ENCODE results near the gene HRC.

DNA sequence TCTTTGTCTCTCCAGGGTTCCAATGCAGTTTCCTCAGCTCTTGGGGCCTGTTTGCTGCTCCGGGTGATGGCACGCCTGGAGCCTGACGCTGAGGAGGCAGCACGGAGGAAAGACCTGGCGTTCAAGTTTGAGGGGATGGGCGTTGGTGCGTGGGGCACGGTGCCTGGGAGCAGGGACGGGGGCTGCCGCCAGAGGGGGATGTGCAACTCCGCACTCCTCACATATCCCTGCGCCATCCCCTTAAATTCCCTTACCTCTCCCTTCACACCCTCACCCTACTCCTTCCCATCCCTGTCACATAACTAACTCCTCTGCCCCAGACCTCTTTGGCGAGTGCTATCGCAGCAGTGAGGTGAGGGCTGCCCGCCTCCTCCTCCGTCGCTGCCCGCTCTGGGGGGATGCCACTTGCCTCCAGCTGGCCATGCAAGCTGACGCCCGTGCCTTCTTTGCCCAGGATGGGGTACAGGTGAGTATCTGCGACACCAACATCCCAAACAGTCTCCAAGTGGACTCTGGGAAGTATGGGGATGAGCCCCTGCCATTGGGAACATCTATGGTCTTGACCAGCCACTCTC is 33.5 kb upstream of the HRC start:
- TF ChIP-seq EZH2 (IDR thresholded peaks at IDR 0.05; ENCODE audit: low read depth) = no peak
- TF ChIP-seq, protein P1, sequence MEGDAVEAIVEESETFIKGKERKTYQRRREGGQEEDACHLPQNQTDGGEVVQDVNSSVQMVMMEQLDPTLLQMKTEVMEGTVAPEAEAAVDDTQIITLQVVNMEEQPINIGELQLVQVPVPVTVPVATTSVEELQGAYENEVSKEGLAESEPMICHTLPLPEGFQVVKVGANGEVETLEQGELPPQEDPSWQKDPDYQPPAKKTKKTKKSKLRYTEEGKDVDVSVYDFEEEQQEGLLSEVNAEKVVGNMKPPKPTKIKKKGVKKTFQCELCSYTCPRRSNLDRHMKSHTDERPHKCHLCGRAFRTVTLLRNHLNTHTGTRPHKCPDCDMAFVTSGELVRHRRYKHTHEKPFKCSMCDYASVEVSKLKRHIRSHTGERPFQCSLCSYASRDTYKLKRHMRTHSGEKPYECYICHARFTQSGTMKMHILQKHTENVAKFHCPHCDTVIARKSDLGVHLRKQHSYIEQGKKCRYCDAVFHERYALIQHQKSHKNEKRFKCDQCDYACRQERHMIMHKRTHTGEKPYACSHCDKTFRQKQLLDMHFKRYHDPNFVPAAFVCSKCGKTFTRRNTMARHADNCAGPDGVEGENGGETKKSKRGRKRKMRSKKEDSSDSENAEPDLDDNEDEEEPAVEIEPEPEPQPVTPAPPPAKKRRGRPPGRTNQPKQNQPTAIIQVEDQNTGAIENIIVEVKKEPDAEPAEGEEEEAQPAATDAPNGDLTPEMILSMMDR (conservative IDR thresholded peaks at IDR 0.05) = no peak
